ENCODE measurements around the gene MASP1.

MASP1 gene

GRCh38 chr3:187296058-187296457 lies 4.5 kb upstream of the MASP1 start:
- no peak for TF ChIP-seq ZFP3 (CRISPR knock-in tag; IDR thresholded peaks at IDR 0.05)
- no peak for TF ChIP-seq CSRNP3 (CRISPR knock-in tag; IDR thresholded peaks at IDR 0.05)
- TF ChIP-seq CREB5 (CRISPR knock-in tag; IDR thresholded peaks at IDR 0.05; ENCODE audit: low read depth) = no peak
- TF ChIP-seq ZNF8 (CRISPR knock-in tag; IDR thresholded peaks at IDR 0.05) = no peak
- no peak for TF ChIP-seq RARB (CRISPR knock-in tag; IDR thresholded peaks at IDR 0.05)
- TF ChIP-seq ZFP30 (CRISPR knock-in tag; IDR thresholded peaks at IDR 0.05) = no peak
- no peak for TF ChIP-seq CSDC2 (CRISPR knock-in tag; IDR thresholded peaks at IDR 0.05)
- no peak for TF ChIP-seq OSR1 (CRISPR knock-in tag; IDR thresholded peaks at IDR 0.05)
- no peak for TF ChIP-seq TOX (CRISPR knock-in tag; IDR thresholded peaks at IDR 0.05; ENCODE audit: borderline replicate concordance)
- no peak for TF ChIP-seq TCF4 (CRISPR knock-in tag; IDR thresholded peaks at IDR 0.05; ENCODE audit: borderline replicate concordance)
- no peak for TF ChIP-seq PPARA (CRISPR knock-in tag; IDR thresholded peaks at IDR 0.05; ENCODE audit: borderline replicate concordance)
- ATAC-seq = no peak

GRCh38 chr3:187295316-187296034 lies 3.9 kb upstream of the MASP1 start:
- TF ChIP-seq PPARA (CRISPR knock-in tag; IDR thresholded peaks at IDR 0.05; ENCODE audit: borderline replicate concordance) (no peak), ZFP3 (CRISPR knock-in tag; IDR thresholded peaks at IDR 0.05) (no peak), RARB (CRISPR knock-in tag; IDR thresholded peaks at IDR 0.05) (no peak), TOX (CRISPR knock-in tag; IDR thresholded peaks at IDR 0.05; ENCODE audit: borderline replicate concordance) (no peak), CSRNP3 (CRISPR knock-in tag; IDR thresholded peaks at IDR 0.05) (no peak), ARNTL (CRISPR knock-in tag; IDR thresholded peaks at IDR 0.05; ENCODE audit: borderline replicate concordance, low read depth) (no peak), GLIS3 (CRISPR knock-in tag; IDR thresholded peaks at IDR 0.05) (no peak), BACH2 (CRISPR knock-in tag; IDR thresholded peaks at IDR 0.05; ENCODE audit: borderline replicate concordance) (no peak), OSR1 (CRISPR knock-in tag; IDR thresholded peaks at IDR 0.05) (no peak), CSDC2 (CRISPR knock-in tag; IDR thresholded peaks at IDR 0.05) (no peak), POU6F1 (CRISPR knock-in tag; IDR thresholded peaks at IDR 0.05; ENCODE audit: borderline replicate concordance, low read depth) (no peak), ZC3H10 (CRISPR knock-in tag; IDR thresholded peaks at IDR 0.05) (no peak), ISL1 (CRISPR knock-in tag; IDR thresholded peaks at IDR 0.05) (no peak)

GRCh38 chr3:187293516-187294430 lies 2.2 kb upstream of the MASP1 start:
- no peak for ATAC-seq
- TF ChIP-seq ZC3H10 (CRISPR knock-in tag; IDR thresholded peaks at IDR 0.05) (no peak), POU6F1 (CRISPR knock-in tag; IDR thresholded peaks at IDR 0.05; ENCODE audit: borderline replicate concordance, low read depth) (no peak), PATZ1 (CRISPR knock-in tag; IDR thresholded peaks at IDR 0.05; ENCODE audit: borderline replicate concordance) (no peak), ZNF565 (CRISPR knock-in tag; conservative IDR thresholded peaks at IDR 0.05; ENCODE audit: low read depth) (no peak), RARB (CRISPR knock-in tag; IDR thresholded peaks at IDR 0.05) (no peak), ZFP30 (CRISPR knock-in tag; IDR thresholded peaks at IDR 0.05) (no peak), ESRRG (CRISPR knock-in tag; IDR thresholded peaks at IDR 0.05) (no peak), GLIS3 (CRISPR knock-in tag; IDR thresholded peaks at IDR 0.05) (no peak), CSRNP3 (CRISPR knock-in tag; IDR thresholded peaks at IDR 0.05) (no peak), ISL1 (CRISPR knock-in tag; IDR thresholded peaks at IDR 0.05) (no peak), OSR1 (CRISPR knock-in tag; IDR thresholded peaks at IDR 0.05) (no peak), SNAI2 (CRISPR knock-in tag; IDR thresholded peaks at IDR 0.05) (no peak)

More at GRCh38 chr3:187295316-187296034, 3.9 kb upstream of the MASP1 start:
- no peak for ATAC-seq

Data from SK-N-SH treated with all-trans-retinoic acid at 6 μM for 48 hours (cell line).